ENCODE measurements around the gene TECPR1.

GRCh38 chr7:98234429-98235147, 17.4 kb downstream of the TECPR1 start:
- no peak for TF ChIP-seq POLR2A (IDR thresholded peaks at IDR 0.05; ENCODE audit: low read depth)
- TF ChIP-seq CTCF (IDR thresholded peaks at IDR 0.05), result no peak
- TF ChIP-seq POLR2AphosphoS5 (IDR thresholded peaks at IDR 0.05), result no peak
